Measurements from ENCODE around the gene MXD3. TPM values are rescaled to one million over a fixed set of nuclear protein-coding genes. Genes with fewer than 3 reads are reported as not detected.

Gene MXD3
- total and polyA plus RNA-seq, 2 of the 4 experiments (the other 2 are of a cell fraction): 7.3 to 12.9 TPM

- Histone ChIP-seq H4K91ac (ENCODE audit: insufficient read depth, low read depth, low read length) (no peak overlapping the region), H3K23ac (ENCODE audit: low read depth, low read length) (no peak overlapping the region), H3K27me3 (ENCODE audit: control insufficient read depth, insufficient read depth, low read length) (no peaks in the 10 kb centered on the region), H3K79me1 (ENCODE audit: low read depth in 1 of 2, low read length in 2 of 2) (peaks cover 4 to 20% of the 10 kb centered on the region in 2 experiments; a peak in 3 of 4 replicates), H2BK15ac (ENCODE audit: low read depth, low read length) (no peak overlapping the region), H4K5ac (ENCODE audit: low read depth, low read length) (no peak overlapping the region), H3K4me2 (ENCODE audit: low read depth, low read length) (no peak overlapping the region), H4K20me1 (ENCODE audit: insufficient read depth, low read length) (no peaks in the 10 kb centered on the region; the same call in 1 of the 2 replicates), H3K4me1 (ENCODE audit: control insufficient read depth, insufficient read depth, low read length) (no peaks in the 10 kb centered on the region), H3K4ac (ENCODE audit: low read depth, low read length) (no peak overlapping the region), H3K14ac (replicated peaks; ENCODE audit: low read depth, low read length) (no peak overlapping the region), H2AK9ac (replicated peaks; ENCODE audit: low read depth, low read length, poor library complexity) (no peak overlapping the region), H3K4me3 (ENCODE audit: insufficient read depth, low read depth, low read length) (no peak overlapping the region), H3K18ac (ENCODE audit: low read depth, low read length) (no peak overlapping the region), H2BK20ac (ENCODE audit: low read depth, low read length) (no peak overlapping the region), H3K9me1 (ENCODE audit: insufficient read depth, low read length) (peaks cover 11% of the 10 kb centered on the region), H3K56ac (ENCODE audit: extremely low read depth, insufficient read depth, low read length) (no peak overlapping the region), H2AFZ (replicated peaks; ENCODE audit: low read length, poor library complexity) (no peak overlapping the region), H4K8ac (ENCODE audit: low read depth in 2 of 2, low read length in 2 of 2) (no peak overlapping the region), H3K36me3 (ENCODE audit: control insufficient read depth, insufficient read depth, low read length) (peaks cover 33% of the 10 kb centered on the region), H2BK5ac (ENCODE audit: low read depth, low read length, poor library complexity, severe bottlenecking) (no peak overlapping the region), H3K9ac (ENCODE audit: low read depth, low read length) (no peak overlapping the region), H3K9me3 (ENCODE audit: control insufficient read depth, insufficient read depth, low read length) (no peaks in the 10 kb centered on the region), H3K27ac (ENCODE audit: insufficient read depth, low read length) (no peak overlapping the region), H2AK5ac (ENCODE audit: low read depth, low read length) (no peak overlapping the region), H2BK120ac (ENCODE audit: low read depth, low read length) (no peak overlapping the region)
- TF ChIP-seq CEBPB (IDR thresholded peaks at IDR 0.05; ENCODE audit: low read depth, low read length): no peak
- TF ChIP-seq ELK1 (IDR thresholded peaks at IDR 0.05; ENCODE audit: borderline replicate concordance, low read depth, low read length): no peak
- no peak for TF ChIP-seq RFX5 (IDR thresholded peaks at IDR 0.05; ENCODE audit: low read depth, low read length)
- TF ChIP-seq MXI1 (IDR thresholded peaks at IDR 0.05; ENCODE audit: borderline replicate concordance, low read depth, low read length): no peak
- no peak for TF ChIP-seq FOS (IDR thresholded peaks at IDR 0.05; ENCODE audit: low read depth, low read length)
- no peak for TF ChIP-seq MAZ (IDR thresholded peaks at IDR 0.05; ENCODE audit: borderline replicate concordance, low read depth, low read length)
- TF ChIP-seq MAFK (IDR thresholded peaks at IDR 0.05; ENCODE audit: low read depth, low read length): no peak
- no peak for TF ChIP-seq BHLHE40 (IDR thresholded peaks at IDR 0.05; ENCODE audit: low read depth, low read length)
- TF ChIP-seq NFE2L2 (IDR thresholded peaks at IDR 0.05; ENCODE audit: low read depth, low read length): no peak
- no peak for TF ChIP-seq CHD1 (IDR thresholded peaks at IDR 0.05; ENCODE audit: low read depth, low read length)
- TF ChIP-seq RAD21 (IDR thresholded peaks at IDR 0.05; ENCODE audit: low read length): no peak
- POLR2A ChIA-PET (ENCODE audit: unreplicated experiment): no interaction called here
- BruUV-seq (replicated peaks): no TSS peak
- DNase-seq: no peak
- intact Hi-C loops (cut with micrococcal nuclease): no loop called here
- dilution Hi-C loops (cut with HindIII; ENCODE audit: low sequenced_read_pairs, unreplicated experiment): no loop called here
- CTCF ChIA-PET: no interaction called here
- in situ Hi-C loops (cut with MboI; ENCODE audit: low sequenced_read_pairs): no loop called here
- ATAC-seq (ENCODE audit: low read depth): no peak
- WGBS, 2 experiments (ENCODE audit: extremely low coverage in 2 of 2, insufficient read length in 1 of 2): 99% methylated on average over 10 of the region's 16 CpGs; no CpG with 5 or more reads in 1 of the 2 experiments
Measured at GRCh38 chr5:177265395-177265794, 46.3 kb downstream of the MXD3 start.
